Mammary epithelial cell (primary cell): Measurements from ENCODE around the gene COG2.

ENCODE experiments used
- EZH2 ChIP-seq: IDR thresholded peaks from 2 replicates; pipeline ENCODE4 v1.6.1; 2012; ENCODE audit warnings: low read length, inconsistent platforms, borderline replicate concordance
- TF ChIP-seq, protein P1 (sequence below), 2 donors: IDR thresholded peaks in 1 of 2; conservative IDR thresholded peaks in 1 of 2; 2 replicates each; pipeline ENCODE4 v1.5.1; 2011 to 2012; ENCODE audit warnings: inconsistent platforms in 2 of 2, low read length in 2 of 2, mild to moderate bottlenecking in 2 of 2, control low read depth in 1 of 2, low read depth in 1 of 2; ENCODE audit not compliant: insufficient read depth in 1 of 2; ENCODE audit errors: extremely low read depth in 1 of 2

DNA sequence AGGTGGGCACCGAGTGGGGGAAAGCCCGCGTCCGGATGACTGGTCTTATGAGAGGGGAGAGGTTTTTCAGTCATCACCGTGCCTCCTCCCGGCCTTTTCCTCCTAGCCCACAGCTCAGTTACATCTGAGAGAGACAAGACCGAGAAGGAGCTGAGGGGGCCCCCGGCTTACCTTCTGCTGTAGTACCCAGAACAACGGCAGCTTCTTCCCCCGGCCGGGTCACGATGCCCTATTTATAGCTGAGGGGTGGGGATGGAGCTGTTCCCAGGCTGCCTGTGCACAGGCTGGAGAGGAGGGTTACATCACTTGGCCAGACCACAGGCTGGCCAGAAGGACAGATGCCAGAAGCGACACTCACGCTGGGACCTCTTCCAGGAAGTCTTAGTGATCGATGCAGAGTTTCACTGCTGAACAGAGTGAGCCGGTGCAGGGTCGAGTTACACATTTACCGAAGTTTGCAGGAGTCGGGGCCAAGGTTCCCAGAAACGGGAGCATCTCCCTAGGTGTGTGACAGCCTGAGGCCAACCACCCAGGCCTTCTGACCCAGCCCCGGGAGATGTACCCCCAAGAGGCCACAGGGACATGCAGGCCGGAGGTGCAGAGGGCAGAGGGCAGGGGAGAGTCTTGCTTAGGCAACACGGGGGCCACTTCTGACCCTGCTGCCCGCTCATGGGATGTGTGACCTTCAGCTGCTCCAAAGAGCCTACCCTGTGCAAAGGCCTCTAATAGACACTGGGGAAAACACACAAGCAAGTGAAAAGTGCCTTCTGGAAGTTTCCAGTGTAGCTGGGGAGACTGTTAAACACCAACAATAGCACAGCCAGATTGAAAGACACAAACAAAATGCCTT is 71.9 kb downstream of the COG2 start, which contains the start of gene AGT:
- TF ChIP-seq, protein P1, sequence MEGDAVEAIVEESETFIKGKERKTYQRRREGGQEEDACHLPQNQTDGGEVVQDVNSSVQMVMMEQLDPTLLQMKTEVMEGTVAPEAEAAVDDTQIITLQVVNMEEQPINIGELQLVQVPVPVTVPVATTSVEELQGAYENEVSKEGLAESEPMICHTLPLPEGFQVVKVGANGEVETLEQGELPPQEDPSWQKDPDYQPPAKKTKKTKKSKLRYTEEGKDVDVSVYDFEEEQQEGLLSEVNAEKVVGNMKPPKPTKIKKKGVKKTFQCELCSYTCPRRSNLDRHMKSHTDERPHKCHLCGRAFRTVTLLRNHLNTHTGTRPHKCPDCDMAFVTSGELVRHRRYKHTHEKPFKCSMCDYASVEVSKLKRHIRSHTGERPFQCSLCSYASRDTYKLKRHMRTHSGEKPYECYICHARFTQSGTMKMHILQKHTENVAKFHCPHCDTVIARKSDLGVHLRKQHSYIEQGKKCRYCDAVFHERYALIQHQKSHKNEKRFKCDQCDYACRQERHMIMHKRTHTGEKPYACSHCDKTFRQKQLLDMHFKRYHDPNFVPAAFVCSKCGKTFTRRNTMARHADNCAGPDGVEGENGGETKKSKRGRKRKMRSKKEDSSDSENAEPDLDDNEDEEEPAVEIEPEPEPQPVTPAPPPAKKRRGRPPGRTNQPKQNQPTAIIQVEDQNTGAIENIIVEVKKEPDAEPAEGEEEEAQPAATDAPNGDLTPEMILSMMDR (conservative IDR thresholded peaks at IDR 0.05 in 1 of 2, IDR thresholded peaks at IDR 0.05 in 1 of 2; ENCODE audit: extremely low read depth in 1 of 2, insufficient read depth in 1 of 2, low read depth in 1 of 2, low read length in 2 of 2) = no peak
- TF ChIP-seq EZH2 = no peak
